NCI-H2196 (cell line): ENCODE data around the gene PHC2.
"Not testable (repeated sequence)": the region's sequence is repeated elsewhere in the genome, so short reads cannot be mapped to it uniquely, and the experiment has no call there.

ENCODE experiments used
- DNase-seq: peaks from one replicate; lab custom pipeline; 2025; ENCODE audit not compliant: unreplicated experiment; lab: John Stamatoyannopoulos, UW

Gene PHC2

GRCh38 chr1:33319949-33320618, 110.8 kb downstream of the PHC2 start:
- DNase-seq = no peak

GRCh38 chr1:33319186-33319948, 111.5 kb downstream of the PHC2 start:
- no peak for DNase-seq

- no peak for DNase-seq
Measured at GRCh38 chr1:33317946-33318345, 112.9 kb downstream of the PHC2 start.

GRCh38 chr1:33317354-33317753, 113.5 kb downstream of the PHC2 start:
- no peak for DNase-seq

- no peak for DNase-seq
Measured at GRCh38 chr1:33316601-33317000, 114.3 kb downstream of the PHC2 start.

GRCh38 chr1:33314416-33314815, 116.5 kb downstream of the PHC2 start:
- DNase-seq = no peak

- DNase-seq = no peak
Measured at GRCh38 chr1:33312413-33312749, 118.5 kb downstream of the PHC2 start.

GRCh38 chr1:33311706-33312412, 119.0 kb downstream of the PHC2 start:
- DNase-seq = no peak

- no peak for DNase-seq
Measured at GRCh38 chr1:33310702-33311101, 120.2 kb downstream of the PHC2 start.

GRCh38 chr1:33309351-33309750, 121.5 kb downstream of the PHC2 start:
- DNase-seq = not testable (repeated sequence)

GRCh38 chr1:33307494-33307864, 123.4 kb downstream of the PHC2 start:
- no peak for DNase-seq

GRCh38 chr1:33306653-33307493, 124.0 kb downstream of the PHC2 start:
- DNase-seq = no peak

- no peak for DNase-seq
Measured at GRCh38 chr1:33305816-33306652, 124.9 kb downstream of the PHC2 start.

- no peak for DNase-seq
Measured at GRCh38 chr1:33305016-33305415, 125.9 kb downstream of the PHC2 start.

GRCh38 chr1:33302325-33302724, 128.6 kb downstream of the PHC2 start:
- no peak for DNase-seq

GRCh38 chr1:33301273-33301984, 129.5 kb downstream of the PHC2 start:
- DNase-seq = no peak

GRCh38 chr1:33300673-33301072, 130.2 kb downstream of the PHC2 start:
- DNase-seq = peak; percentile 48

- DNase-seq = no peak
Measured at GRCh38 chr1:33299461-33300155, 131.3 kb downstream of the PHC2 start.

GRCh38 chr1:33298623-33299277, 132.1 kb downstream of the PHC2 start:
- DNase-seq = peak; percentile 74
